Stimulated activated CD4-positive, alpha-beta T cell treated with anti-CD3 and anti-CD28 coated beads, TNF-alpha, amount 100 ng/mL, for 48 hours (primary cell): ENCODE data around the gene DNAAF1.
"Not testable (repeated sequence)": the region's sequence is repeated elsewhere in the genome, so short reads cannot be mapped to it uniquely, and the experiment has no call there.

Experiments
- DNase-seq, 3 donors: peaks; one replicate each; pipeline ENCODE4 v3.0.0-alpha.2; 2020; ENCODE audit warnings: low read depth in 3 of 3

The DNAAF1 gene

DNA sequence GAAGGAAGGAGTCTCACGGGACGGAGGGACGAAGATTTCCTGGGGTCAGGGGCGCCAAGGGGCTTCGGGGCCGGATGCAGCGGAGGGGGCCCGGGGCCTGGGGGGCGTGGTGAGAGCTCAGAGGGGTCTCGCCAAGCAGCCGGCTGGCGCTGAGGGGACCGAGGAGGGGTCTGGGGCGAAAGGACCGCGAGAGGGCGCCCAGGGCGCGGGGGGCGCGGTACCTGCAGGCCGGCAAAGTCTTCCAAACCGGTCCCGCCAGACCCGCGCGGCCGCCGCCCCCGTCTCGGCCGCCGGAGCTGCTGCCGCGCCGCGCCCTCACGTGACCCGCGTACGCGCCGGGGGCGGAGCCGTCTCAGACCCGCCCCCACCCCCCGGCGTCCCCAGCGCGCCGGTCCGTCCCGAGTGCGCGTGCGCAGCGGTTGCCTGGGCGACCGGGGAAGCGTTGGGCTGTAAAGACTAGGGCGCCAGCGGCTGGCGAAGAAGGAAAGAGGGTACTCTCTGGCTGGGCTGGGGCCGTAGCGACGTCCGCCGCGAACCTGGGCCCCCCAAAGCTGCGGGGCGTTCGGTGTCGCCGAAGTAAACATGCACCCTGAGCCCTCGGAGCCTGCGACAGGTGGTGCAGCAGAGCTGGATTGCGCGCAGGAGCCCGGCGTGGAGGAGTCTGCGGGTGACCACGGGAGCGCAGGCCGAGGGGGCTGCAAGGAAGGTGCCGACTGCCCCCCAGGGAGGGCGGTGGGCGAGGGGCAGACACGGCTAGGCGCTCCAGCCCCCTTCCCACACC lies at the start of gene DNAAF1, which contains the start of gene HSDL1:
Gene DNAAF1, plus strand, starts transcription at position 450 of the 781 bp plus-strand sequence. Its CDS starts 133 bp downstream, at position 583.
Gene HSDL1, minus strand, starts transcription at position 319 of the 781 bp plus-strand sequence. CDS start 13,856 bp downstream, outside the sequence.
- DNase-seq, result peak; percentile 88 to 93 (median 88)

DNA sequence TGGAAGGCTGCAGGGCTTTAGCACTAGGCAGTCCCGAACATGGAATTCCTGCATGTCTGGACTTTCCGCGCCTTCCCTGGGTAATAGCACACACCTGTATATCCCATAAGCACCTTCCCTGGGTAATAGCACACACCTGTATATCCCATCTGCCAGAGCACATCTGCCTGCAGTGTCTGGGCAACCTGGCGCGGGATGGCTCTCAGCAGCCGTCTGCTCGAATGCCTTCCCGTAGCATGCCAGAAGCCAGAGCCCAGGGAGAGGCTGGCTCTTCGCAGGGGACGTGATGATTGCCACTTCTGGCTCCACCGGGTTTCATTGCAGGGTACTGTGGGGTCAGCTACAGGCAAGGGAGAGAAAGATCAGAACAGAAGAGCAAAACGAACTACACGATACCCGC lies 49.6 kb upstream of the DNAAF1 start:
- no peak for DNase-seq

- no peak for DNase-seq
Observed at GRCh38 chr16:84096447-84097005, 48.6 kb upstream of the DNAAF1 start.

- DNase-seq, result no peak
Observed at GRCh38 chr16:84098939-84099338, 46.2 kb upstream of the DNAAF1 start.

DNA sequence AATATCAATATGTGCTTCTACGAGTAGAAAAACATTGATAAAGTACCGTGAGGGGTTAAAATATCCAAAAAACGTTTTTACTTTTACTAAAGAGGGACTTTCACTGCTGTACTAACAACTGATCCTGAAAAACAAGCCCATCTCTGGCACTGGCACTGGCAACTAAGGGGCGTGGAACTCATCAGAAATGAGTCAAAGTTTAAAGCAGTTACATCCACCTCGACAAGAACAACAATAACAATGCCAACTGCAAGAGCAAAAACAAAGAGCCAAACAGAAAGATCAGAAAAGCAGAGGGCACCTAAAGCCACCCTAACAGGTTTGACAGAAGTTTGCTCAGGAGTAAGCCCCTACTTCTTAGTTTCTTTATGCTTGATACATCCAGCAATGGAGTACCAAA lies 41.4 kb upstream of the DNAAF1 start:
- no peak for DNase-seq

DNA sequence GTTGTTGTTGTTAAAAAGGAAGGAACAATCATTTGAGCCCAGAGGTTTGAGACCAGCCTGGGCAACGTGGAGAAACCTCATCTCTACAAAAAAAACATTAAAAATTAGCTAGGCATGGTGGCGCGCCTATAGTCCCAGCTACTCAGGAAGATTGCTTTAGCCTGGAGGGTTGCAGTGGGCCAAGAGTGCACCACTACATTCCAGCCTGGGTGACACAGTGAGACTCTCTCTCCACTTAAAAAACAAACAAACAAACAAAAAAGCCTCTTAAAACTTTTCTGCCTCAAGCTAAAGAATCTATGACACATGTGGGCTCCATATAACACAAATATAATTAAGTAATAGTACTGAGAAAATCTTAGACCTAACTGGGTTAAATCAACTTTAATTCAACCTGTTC lies 40.9 kb upstream of the DNAAF1 start:
- no peak for DNase-seq

DNA sequence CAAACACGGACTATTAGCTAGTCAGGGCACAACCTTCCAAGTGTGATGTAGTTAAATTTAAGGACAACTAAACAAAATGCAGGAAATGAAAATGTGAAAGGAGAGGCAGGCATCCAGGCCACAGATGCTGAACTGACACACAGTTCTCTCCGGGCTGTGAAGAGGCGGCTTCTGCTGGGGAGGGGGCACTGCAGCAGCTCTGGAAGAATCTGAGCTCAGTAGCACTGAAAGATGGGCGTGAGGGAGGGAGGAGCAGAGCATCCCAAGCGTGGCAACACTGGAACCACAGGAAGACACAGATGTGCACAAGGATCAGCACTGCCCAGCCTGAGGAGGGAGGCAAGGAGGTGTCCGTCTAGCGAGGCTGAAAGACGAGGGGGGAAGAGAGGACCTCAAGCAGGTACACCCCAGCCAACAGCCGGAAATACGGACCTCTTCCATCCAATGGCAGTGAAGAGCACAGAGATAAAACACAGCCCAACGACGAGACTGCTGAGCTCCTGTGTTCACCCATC lies 39.8 kb upstream of the DNAAF1 start:
- no peak for DNase-seq

DNA sequence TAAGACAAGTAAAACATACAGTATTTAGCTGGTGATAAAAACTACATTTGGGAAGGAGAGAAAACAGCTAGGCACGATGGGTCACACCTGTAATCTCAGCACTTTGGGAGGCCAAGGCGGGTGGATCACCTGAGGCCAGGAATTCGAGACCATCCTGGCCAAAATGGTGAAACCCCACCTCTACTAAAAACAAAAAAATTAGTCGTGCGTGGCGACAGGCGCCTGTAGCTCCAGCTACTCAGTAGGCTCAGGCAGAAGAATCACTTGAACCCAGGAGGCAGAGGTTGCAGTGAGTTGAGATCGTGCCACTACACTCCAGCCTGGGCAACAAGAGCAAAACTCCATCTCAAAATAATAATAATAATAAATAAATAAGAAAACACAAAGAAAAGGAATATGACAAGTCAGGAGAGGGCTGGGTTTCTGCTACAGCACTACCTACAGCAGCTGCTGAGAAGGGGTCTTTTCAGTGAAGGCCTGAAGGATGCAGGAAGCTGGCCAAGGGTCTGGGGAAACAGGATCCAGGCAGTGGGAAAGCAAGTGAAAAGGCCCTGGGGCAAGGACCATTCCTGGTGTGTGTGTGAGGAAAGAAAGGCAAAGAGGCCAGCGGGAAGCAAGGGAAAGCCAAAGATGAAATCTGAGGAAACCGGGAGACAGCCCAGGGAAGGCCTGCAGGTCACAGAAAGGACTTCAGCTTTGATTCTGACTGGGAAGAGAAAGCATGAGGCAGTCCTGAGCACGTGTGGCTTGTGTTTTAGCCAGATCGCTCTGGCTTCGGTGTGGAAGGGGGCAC lies 39.0 kb upstream of the DNAAF1 start:
- no peak for DNase-seq

- DNase-seq, result no peak
Observed at GRCh38 chr16:84107921-84108320, 37.2 kb upstream of the DNAAF1 start.

GRCh38 chr16:84109598-84110335 lies 35.3 kb upstream of the DNAAF1 start:
- no peak for DNase-seq

DNA sequence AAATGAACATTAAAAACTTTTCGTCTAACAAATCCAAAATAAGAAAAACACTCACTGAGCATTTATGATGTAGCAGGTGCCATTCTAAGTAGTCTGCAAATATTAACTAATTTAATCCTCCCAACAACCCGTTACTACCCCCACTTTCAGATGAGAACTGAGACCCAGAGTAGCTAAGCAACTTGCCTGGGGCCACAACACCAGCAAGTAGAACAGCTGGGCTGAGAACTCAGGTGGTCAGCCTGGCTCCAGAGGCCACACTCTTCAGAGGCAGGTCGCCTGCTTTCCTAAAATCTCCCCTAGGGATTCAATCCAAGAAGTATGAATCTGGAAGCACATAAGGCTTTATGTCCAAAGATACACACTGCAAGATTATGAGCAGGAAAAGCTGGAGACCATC lies 34.6 kb upstream of the DNAAF1 start:
- no peak for DNase-seq

DNA sequence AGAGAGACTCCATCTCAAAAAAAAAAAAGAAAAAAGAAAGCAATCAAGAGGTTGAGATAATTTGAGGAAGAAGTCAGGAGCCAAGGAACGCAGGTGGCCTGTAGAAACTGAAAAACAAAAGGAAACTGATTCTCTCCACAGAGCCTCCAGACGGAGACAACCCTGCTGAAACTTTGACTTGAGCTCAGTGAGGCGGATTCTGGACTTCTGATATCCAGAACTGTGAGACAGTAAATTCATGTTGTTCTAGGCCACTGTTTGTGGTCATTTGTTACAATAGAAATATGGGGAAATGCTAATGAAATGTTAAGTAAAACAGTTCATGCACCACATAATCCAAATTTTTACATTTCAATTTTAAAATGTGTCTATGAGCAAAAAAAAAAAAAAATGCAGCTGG lies 33.6 kb upstream of the DNAAF1 start:
- no peak for DNase-seq

- peak in 2 of 3 donors; percentile 9 to 27 for DNase-seq
Observed at GRCh38 chr16:84111949-84112348, 33.2 kb upstream of the DNAAF1 start.

- peak; percentile 15 to 45 (median 26) for DNase-seq
Observed at GRCh38 chr16:84115919-84116719, 29.0 kb upstream of the DNAAF1 start.

GRCh38 chr16:84116720-84117493 lies 28.2 kb upstream of the DNAAF1 start, which contains the start of gene MBTPS1:
TSS of gene MBTPS1 (minus strand) at chr16:84116942. CDS start at chr16:84101783, 15,159 bp downstream.
- peak; percentile 96 to 99 (median 96) for DNase-seq

DNA sequence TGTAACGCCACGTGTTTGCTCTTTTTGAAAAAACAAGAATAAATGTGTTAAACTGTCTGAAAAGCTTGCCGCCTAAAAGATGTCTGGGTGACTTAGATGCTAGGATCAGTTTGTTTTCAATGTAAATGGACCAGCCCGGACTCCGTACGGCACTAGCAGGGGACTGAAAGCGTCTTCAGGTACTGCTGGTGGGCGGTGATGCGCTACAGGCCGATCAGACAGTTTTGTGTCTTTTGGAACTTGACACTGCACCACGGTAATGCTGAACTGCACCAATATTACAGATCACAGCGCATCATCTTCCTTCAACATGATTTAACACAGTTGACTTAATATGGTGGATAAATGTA lies 27.6 kb upstream of the DNAAF1 start:
- peak in 1 of 3 donors; percentile 45 for DNase-seq

GRCh38 chr16:84118315-84118714 lies 26.8 kb upstream of the DNAAF1 start:
- not testable (repeated sequence) for DNase-seq

- DNase-seq, result no peak
Observed at GRCh38 chr16:84119368-84119767, 25.7 kb upstream of the DNAAF1 start.

DNA sequence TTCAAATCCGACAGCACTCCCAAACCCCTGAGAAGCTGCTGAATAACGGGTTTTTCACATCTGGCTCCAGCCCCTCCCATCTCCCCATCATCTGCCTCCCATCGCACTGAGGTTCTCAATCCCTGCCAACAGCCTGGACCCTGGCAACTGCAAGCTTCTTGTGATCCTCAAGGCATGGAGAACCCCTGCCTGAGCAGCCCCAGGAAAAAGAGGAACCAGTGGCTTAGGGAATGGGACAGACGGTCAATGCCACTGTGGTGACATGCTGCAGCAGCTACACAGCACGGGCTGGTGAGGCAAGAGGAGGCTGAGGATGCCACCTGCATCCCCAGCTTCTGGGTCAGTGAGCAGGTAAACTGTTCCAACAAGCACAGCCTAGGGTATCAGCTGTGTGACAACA lies 25.1 kb upstream of the DNAAF1 start:
- DNase-seq, result no peak

- no peak for DNase-seq
Observed at GRCh38 chr16:84121007-84121406, 24.1 kb upstream of the DNAAF1 start.
